ENCODE measurements around the gene SLCO2B1.

The SLCO2B1 gene

DNA sequence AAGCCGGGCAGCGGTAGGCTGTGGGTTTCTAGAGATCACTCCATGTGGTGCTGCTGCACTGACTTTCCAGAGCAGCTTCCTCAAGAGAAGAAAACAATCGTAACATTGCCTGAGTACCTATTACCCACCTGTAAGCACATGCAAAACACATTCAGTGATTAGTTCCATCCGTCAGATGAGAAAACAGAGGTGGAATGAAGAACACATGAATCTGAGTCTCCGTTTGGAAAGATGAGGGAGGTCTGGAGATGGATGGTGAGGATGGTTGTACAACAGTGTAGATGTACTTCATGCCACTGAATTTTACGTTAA is 7.5 kb upstream of the SLCO2B1 start:
- FAIRE-seq (no peak), DNase-seq (ENCODE audit: extremely low spot score, insufficient read length, low read depth) (no peak)

DNA sequence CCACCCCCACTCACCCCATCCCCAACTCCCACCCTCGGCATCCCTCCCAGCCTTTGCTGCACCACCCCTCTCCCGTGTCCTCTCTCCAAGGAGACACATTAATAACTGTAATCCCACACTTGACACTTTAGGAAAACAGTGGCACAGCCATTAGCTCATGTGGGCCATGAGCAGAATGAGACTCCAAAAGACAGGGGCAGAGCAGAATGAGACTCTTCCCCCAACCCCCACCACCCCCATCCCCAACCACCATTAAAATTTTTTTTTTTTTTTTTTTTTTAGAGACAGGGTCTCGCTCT is 6.2 kb upstream of the SLCO2B1 start:
- no peak for FAIRE-seq

DNA sequence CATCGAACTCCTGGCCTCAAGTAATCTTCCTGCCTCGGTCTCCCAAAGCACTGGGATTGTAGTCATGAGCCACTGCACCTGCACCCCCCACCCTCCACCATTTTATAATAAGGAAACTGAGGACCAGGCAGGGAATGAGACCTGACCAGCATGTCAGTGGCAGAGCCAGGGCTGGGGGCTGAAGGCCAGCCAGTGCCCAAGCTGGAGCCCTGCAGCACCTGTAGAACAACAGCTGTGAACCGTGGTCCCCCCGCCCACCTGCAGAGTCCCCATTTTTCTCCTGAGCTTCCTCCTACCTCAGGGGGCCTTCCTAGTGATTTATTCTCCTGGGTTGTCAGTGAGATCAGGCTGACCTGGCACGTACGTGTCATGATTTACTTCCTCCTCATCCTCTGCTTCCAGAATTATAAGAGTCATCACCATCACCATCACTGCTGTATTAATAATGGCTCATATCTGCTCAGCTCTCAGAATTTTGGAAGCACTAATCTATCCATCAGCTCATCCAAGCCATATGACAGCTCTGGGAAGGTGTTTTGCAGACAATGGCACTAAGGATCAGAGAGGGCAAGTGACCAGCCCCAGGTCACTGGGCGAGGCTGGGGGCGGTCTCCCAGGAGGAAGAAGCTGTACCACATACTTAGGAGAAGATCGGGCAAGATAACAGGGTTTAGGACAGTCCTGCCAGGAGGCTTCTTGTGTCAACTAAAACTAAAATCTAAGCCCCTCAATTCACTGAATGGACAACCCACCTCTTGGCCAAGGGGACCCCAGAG is 5.5 kb upstream of the SLCO2B1 start:
- FAIRE-seq (no peak), DNase-seq (ENCODE audit: extremely low spot score, insufficient read length, low read depth) (no peak)

More for the DNA sequence above, 6.2 kb upstream of the SLCO2B1 start:
- DNase-seq (ENCODE audit: extremely low spot score, insufficient read length, low read depth): no peak

DNA sequence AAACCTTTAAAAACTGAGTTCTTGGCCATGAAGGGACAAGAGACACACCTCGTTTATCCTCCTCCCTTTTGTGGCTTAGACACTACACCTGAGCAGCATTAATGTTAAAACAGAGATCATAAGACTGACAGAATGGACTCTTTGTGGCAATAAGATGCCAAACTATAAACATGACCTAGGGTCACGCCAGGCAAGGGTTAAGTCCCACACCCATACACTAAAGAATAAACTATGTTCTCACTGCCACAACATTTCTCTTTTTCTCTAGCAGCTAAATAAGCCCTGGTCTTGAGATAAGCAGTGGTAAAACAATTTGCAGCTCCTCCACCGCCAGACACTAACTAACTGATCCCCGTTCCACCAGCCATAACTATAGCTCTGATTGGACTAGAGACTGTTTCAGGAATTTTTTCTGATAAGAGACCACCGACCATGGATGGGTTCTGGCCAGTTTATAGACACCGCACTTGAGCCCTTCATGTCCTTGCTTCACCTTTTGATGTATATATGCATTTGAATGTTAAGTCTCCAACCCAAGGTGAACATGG is 4.9 kb upstream of the SLCO2B1 start:
- DNase-seq (ENCODE audit: extremely low spot score, insufficient read length, low read depth) (no peak), FAIRE-seq (no peak)

DNA sequence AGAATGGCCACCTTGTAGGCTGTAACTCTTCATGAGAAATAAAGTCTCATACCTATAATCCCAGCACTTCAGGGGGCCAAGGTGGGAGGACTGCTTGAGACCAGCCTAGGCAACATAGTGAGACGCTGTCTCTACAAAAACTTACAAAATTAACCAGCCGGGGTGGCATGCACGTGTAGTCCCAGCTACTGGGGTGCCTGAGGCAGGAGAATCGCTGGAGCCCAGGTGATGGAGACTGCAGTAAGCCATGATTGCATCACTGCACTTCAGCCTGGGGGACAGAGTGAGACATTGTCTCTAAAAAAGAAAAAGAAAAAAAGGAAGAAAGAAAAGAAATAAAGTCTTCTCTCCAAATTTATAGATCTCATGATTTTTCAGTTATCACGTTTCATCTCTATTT is 4.2 kb upstream of the SLCO2B1 start:
- DNase-seq (ENCODE audit: extremely low spot score, insufficient read length, low read depth) (no peak), FAIRE-seq (no peak)

DNA sequence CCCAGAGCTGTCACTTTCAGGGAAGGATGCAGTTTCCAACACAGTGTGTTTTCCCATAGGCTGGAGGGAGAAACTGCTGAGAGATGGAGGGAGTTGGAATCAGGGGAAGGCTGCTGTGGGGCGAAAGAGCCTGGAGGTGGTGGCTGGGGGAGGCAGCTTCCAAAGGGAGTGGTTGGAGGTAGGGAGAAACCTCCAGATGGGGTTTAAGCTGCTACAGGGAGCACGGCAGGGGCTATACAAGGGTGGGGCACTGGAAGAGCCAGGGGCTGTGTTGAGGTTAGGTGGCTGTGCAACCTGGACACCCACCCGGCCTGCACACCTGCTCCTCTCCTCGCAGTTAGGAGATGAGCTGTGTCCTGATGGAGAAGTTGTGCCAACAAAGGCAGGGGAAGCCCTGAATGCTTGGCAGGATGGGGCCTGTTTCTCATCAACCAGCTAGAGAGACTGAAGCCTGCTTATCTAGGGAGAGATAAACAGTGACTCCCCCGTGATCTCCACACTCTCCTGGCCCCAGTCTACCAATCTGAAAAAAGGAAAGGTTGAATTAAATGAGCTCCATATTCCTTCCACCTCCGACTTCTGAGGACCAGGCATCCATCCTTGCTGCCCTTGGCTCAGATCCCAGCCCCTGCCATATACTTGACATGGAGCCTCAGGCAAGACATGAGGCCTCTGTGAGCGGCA is 3.6 kb upstream of the SLCO2B1 start:
- no peak for FAIRE-seq
- DNase-seq (ENCODE audit: extremely low spot score, insufficient read length, low read depth): no peak

DNA sequence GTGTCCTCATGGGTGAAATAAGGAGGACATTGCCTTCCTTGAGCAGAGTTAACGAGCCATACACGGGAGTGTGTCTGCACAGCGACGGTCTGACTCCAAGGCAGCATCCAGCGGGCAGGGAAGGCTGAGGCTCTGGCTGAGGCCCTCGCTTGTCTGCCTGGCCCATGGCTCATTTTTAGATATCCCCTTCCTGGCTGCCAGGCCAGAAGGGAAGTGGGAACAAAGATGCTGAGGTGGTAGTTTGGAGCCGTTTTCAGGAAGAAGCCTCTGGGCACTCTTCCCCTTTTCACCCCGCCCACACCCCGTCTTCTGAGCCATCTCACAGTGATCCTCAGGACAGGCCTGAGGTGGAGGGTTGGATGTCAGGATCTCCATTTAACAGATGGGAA is 3.0 kb upstream of the SLCO2B1 start:
- FAIRE-seq: no peak
- DNase-seq (ENCODE audit: extremely low spot score, insufficient read length, low read depth): no peak

DNA sequence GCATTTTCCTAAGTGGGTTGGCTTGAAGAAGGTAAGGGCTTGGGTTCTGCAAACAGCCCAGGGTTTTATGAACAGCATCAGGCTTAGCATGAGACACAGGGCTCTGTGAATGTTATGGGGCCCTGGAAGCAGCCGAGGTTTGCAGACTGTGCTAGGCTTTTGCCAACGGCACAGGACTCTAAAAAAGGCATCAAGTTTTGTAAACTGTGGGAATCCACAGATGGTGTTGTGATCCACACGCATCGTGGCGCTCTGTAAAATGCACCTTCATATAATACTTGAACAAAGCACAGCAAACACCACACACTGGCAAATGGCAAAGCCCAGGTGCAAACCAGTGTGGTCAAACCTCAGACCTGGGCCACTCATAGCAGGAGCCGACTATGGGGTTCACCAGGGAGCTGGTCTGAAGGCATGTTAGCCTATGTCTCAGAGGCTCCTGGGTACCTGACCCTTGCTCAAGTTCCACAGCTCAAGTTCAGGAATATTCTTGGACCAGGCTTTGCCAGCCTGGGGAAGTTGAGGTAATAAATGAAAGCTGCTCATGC is 2.4 kb upstream of the SLCO2B1 start:
- FAIRE-seq: no peak
- no peak for DNase-seq (ENCODE audit: extremely low spot score, insufficient read length, low read depth)

DNA sequence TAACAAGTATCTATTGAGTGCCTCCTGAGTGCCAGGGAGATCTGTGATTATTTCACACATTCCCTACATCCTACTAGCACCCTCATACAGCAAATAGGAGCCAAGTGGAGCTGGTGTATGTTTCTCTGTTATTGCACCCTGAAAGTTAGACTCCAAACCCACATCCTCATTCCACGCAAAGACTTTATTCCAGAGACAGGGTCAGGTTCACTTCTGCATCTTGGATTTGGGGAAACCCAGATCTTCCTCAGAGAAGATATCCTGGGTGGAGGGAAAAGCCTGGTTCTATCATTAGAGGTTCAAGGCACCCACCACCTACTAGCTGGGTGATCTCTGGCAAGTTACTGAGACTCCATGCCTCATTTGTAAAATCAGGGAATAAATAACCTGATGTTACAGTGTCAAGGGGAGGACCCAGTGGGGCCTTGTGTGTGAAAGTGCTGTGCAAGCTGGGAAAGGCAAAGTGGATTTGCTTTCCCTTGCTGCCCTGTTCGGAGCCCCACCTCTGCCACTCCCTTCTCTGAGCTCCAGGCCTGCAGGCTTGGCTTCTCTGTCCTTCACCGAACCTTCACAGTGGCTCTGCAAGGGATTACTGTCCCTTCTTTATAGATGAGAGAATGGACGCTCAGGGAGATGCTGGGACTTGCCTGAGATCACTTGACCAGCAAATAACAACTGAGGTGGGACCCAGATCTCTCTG is 991 bp upstream of the SLCO2B1 start:
- FAIRE-seq (no peak), DNase-seq (ENCODE audit: extremely low spot score, insufficient read length, low read depth) (no peak)

DNA sequence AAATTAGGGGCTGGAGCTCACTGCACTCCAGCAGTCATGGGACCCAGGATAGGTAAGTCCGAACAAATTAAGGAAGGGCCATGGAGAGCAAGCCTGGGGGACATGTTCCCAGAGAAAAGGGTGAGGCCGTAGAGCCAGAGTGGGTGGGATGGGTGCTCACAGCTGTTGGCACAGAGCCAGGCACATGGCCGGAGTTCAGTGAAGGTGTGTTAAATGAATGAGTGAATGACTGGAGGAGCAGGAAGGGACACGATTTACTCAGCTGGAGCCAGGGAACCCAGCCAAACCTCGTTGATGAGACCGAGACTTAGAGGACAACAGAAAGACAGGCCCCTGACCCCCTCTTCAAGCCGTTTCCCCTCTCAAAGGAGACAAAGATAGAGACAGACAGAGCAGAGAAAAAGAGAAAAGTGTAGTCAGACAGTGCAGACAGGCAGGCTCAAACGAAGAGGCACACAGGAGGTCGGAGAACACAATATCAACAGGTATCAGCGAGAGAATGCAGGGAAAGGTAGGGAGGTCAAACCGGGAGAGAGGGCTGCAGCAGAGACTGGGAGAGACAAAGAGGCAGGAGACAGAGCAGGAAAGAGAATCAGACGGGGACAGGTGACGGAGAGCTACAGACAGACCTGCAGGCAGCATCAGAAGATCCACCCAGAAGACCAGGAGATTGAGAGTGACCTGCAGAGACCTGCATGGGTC is 590 bp downstream of the SLCO2B1 start:
- FAIRE-seq (no peak), DNase-seq (ENCODE audit: extremely low spot score, insufficient read length, low read depth) (no peak)

DNA sequence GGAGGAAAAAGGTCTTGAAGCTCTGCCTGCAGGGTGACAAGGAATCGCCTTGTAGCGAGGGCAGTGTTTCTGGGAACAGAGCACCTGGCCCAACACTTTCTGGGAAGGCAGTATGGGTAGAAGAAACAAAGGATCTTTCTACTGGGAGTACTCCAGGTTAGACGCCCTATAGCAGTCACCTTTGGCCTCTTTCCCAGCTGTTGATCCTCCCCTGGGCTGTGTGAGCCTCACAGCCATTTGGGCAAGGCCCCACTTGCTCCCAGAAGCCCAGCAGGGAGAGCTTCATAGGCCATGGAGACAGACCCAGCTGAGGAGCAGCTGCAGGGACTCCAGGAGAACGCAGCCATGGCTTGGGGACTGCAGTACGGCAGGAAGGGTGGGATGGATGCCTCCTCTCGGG is 1.2 kb downstream of the SLCO2B1 start:
- no peak for FAIRE-seq

DNA sequence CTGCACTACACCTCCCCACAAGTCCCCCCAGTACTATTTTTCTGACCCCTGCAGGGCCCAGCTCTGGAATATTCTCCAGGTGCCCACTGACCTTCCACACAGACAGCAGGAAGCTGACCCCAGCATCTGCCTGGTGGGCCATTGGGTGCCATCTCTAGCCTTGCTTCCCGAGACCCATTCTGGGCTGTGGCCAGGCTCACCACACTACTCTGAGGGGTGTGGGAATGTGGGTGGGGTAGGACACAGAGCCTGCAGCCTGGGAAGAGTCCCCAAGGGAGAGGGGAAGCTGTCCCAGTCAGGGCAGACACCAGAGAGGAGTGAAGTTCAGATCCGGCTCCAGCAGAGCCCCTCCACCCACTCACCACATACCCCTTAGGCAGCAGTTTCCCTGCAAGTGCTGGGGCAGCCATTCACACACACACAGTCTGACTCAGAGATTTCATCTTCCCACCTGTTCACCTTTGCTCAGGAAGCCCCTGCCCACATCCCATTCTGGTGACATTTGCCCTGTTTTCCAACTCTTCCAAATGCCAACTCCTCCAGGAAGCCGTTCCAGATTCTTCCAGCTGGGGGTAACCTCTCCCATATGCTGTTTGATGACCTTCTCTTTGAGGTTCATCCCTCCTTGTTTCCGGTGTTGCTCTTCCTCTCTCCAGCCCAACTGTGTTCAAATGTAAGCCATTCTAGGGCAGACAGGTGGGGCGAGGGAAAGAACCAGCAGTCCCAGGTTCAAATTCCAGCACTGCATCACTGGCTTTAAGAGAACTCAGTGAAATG is 1.9 kb downstream of the SLCO2B1 start:
- DNase-seq (ENCODE audit: extremely low spot score, insufficient read length, low read depth): no peak
- no peak for FAIRE-seq

More for the DNA sequence above, 1.2 kb downstream of the SLCO2B1 start:
- no peak for DNase-seq (ENCODE audit: extremely low spot score, insufficient read length, low read depth)

DNA sequence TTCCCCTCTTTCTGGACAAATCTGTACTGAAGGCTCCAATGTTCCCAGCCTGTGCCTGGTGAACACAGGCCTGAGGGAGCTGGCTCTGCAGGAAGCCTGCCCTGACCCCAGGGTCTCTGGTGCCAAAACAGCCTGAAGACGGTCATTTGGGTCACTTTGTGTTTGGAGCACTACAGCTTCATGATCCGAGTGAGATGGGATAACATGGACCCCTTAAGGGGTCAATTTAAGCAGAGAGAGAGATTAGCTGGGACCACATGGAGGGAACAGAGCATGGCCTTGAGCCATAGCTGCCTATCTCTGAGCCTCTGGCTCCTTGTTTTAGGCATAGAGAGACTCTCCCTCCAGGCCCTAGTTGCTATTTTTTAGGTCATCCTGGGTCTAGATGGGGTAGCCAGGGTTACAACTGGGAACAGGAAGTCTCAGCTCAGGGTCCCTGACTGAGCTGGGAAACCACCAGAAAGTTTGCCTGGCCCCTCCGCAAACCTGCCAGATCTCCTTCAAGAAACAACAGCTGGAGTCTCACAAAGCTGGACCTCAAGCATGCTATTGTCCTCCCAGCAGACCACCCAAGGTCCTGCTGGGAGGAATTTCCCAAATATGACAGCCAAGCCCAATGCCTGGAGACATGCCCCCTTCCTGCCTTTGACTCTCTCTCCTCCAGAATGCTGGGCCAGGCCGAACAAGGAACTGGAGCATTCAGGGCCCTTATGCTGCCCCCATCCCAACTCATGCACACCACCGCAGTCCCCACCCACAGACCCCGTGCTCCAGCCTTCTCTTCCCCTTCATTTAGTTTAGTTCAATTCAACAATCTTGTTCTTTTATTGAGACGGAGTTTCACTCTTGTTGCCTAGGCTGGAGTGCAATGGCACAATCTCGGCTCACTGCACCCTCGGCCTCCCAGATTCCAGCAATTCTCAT is 4.0 kb downstream of the SLCO2B1 start:
- no peak for DNase-seq (ENCODE audit: extremely low spot score, insufficient read length, low read depth)
- no peak for FAIRE-seq

DNA sequence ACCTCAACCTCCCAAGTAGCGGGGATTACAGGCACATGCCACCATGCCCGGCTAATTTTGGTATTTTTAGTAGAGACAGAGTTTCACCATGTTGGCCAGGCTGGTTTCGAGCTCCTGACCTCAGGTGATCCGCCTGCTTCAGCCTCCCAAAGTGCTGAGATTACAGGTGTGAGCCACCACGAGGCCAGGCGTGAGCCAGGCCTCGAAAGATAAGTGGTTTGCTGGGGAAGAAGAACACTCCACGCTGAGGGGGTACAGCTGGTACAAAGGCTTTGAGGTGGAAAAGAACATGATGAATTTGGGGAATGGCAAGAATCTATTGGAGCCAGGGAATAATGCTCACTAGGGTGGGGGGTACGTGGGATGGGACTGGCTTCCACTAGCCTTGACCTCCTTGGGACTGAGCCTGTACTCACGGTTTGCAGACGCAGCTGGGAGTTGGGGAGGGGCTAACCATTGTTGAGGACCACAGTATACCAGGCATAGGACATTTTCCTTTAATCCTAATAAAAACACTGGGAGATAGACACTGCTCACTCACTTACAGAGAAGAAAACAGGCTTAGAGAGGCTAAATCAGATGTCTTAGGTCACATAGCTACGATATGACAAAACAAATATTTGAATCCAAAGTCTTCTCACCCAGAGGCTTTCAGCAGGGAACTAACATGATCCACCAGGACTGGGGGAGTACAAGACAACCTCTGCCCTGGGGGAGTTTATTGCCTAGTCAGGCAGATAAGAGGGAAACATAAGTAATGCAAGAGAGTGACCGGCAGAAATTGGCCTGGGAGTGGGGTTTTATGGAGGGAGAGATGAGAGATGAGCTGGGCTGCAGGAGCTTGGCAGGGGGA is 4.9 kb downstream of the SLCO2B1 start:
- FAIRE-seq (no peak), DNase-seq (ENCODE audit: extremely low spot score, insufficient read length, low read depth) (no peak)

DNA sequence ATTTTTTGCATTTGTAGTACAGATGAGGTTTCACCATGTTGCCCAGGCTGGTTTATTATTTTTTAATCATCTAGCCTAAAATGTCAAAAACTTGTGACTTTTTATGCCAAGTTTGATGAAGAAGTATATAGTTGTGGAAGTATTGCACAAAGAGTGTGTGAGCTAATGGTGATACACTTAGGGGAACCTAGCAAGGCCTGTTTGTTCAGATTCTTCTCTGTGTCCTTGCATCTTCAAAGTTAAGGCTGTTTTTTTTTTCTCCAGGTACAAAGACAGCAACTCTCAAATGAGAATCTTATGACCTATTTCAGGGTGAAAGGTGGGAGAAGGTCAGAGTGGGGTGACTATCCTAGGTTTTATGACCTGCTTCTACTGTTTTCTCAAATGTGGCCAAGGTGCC is 7.3 kb downstream of the SLCO2B1 start:
- DNase-seq (ENCODE audit: extremely low spot score, insufficient read length, low read depth): no peak
- FAIRE-seq: no peak

DNA sequence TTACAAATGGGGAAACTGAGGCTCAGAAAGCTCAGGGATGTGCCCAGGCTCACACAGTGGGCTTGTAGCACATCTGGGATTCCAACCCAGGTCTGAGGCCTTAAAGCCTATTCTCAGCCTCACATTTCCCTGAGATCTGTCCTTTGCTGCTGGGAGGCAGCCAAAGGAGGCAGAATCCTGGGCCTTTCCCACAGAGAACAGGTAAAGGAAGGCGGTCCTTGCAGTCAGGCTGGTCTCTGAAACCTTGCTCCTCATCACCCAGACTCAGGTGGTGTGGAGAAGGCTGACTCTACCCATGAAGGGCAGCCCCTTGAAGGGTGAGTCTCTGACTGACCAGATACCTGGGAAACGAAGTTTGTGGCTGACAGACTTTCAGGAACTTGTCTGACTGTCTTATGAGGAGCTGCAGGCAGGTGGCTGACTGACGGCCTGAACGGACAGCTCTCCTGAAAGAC is 7.8 kb downstream of the SLCO2B1 start:
- no peak for DNase-seq (ENCODE audit: extremely low spot score, insufficient read length, low read depth)
- no peak for FAIRE-seq

DNA sequence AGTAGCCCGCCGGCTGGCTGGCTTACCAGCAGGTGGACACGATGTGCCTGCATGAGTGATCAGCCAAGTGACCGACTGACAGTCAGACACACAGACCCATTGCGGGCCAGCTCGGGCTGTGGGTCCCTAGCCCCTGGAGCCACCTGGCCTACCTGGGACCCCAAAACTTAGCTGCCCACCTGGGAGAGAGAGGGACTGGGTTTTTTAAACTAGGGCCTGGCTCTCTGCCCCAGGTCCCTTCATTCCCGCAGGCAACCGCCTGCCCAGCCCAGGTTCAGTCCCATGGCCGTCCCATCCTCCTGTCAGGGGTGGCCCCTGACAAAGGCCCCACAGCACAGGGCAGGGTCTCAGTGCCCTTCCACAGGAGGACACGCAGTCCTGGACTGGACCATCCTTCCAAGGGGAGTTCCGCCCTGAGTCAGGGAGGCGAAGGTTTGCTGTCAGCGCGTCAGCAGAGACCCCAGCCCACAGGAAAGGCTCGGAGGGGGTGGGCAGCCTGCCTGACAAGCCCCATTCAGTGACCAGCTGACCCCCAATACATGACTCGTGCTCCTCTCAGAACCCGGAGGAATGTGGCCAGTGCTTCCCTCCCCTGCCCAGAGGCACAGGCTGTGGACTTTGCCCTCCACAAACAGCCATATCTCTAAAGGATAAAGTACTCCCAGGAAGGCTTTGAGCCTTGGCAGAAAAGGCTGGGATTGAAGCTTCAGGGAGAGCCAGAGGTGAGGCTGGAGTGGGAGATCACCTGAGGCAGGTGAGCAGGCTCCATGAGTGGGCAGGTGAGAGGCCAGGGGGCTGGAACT is 8.4 kb downstream of the SLCO2B1 start:
- DNase-seq (ENCODE audit: extremely low spot score, insufficient read length, low read depth): no peak
- FAIRE-seq: no peak

Measured in GM18507 (cell line).